Colonic mucosa (tissue), 4 donors: Measurements from ENCODE around the gene ZMYND8. TPM values are rescaled to one million over a fixed set of nuclear protein-coding genes. Genes with fewer than 3 reads are reported as not detected.
A peak's percentile ranks its signal among the peaks of the same experiment; 100 is the strongest.

Experiments
- DNase-seq: peaks from one replicate; pipeline ENCODE4 v3.0.0-alpha.2; 2020
- H3K27ac ChIP-seq: fragments of 200-600 bp; one replicate; pipeline ENCODE4 v1.8.0; 2021
- H3K27me3 ChIP-seq: fragments of 200-600 bp; one replicate; pipeline ENCODE4 v1.8.0; 2021
- H3K36me3 ChIP-seq: fragments of 200-600 bp; one replicate; pipeline ENCODE4 v1.8.0; 2021
- H3K4me1 ChIP-seq: fragments of 200-600 bp; one replicate; pipeline ENCODE4 v1.8.0; 2021; ENCODE audit warnings: mild to moderate bottlenecking
- H3K4me3 ChIP-seq: fragments of 200-600 bp; one replicate; pipeline ENCODE4 v1.8.0; 2021
- H3K9ac ChIP-seq, 2 donors: one replicate each; pipeline ENCODE4 v1.7.0; 2013; ENCODE audit warnings: control low read depth in 2 of 2, low read depth in 2 of 2, low read length in 2 of 2
- H3K9me3 ChIP-seq: fragments of 200-600 bp; one replicate; pipeline ENCODE4 v1.8.0; 2021
- CTCF ChIP-seq: fragments of 200-600 bp; IDR thresholded peaks from one replicate; pipeline ENCODE4 v1.8.0; 2022; ENCODE audit warnings: antibody characterized with exemption, mild to moderate bottlenecking
- intact Hi-C: fragments of 100-400 bp; cut with DNase I; formaldehyde crosslinking; loops from one replicate; pipeline ENCODE4 v1.14.1; 2022
- total RNA-seq, 2 donors: library from RNA; stranded (reverse); fragmentation: NEBNext Ultra II Directional in 1 of 2; extraction: Animal tissue kit (Norgen Biotek cat#: 25700) in 1 of 2; gene quantifications; one replicate each; pipeline ENCODE4 v1.2.1, GENCODE V29; 2021
- donor health status: healthy.
- donor health status: DM: no; HTN: no; CAD: no.
- donor health status: DM: no; HTN: no; CAD: no.

The ZMYND8 gene
- total RNA-seq, 2 donors from 2014 or later, result 45.4 to 53.1 TPM

GRCh38 chr20:47327711-47328110 is 28.8 kb downstream of the ZMYND8 start:
- H3K27me3 ChIP-seq, result no peaks in the 10 kb centered on the region
- TF ChIP-seq CTCF, result no peak
- intact Hi-C loops, result no loop called here
- no peak overlapping the region for H3K4me3 ChIP-seq
- no peak for DNase-seq
- peaks cover 4% of the 10 kb centered on the region for H3K4me1 ChIP-seq
- H3K27ac ChIP-seq, result no peak overlapping the region
- H3K36me3 ChIP-seq, result no peaks in the 10 kb centered on the region
- H3K9me3 ChIP-seq, result no peaks in the 10 kb centered on the region
- no peak overlapping the region for H3K9ac ChIP-seq

GRCh38 chr20:47326658-47327268 is 29.7 kb downstream of the ZMYND8 start:
- Histone ChIP-seq H3K9me3 (no peaks in the 10 kb centered on the region), H3K4me1 (peaks cover 8% of the 10 kb centered on the region)

GRCh38 chr20:47325242-47325641 is 31.3 kb downstream of the ZMYND8 start:
- H3K9ac ChIP-seq, result no peak overlapping the region

More at GRCh38 chr20:47326658-47327268, 29.7 kb downstream of the ZMYND8 start:
- no peak overlapping the region for H3K4me3 ChIP-seq
- H3K27me3 ChIP-seq, result no peaks in the 10 kb centered on the region
- H3K9ac ChIP-seq, result no peak overlapping the region
- intact Hi-C loops, result no loop called here
- no peak for TF ChIP-seq CTCF
- no peak overlapping the region for H3K27ac ChIP-seq
- no peaks in the 10 kb centered on the region for H3K36me3 ChIP-seq
- no peak for DNase-seq

GRCh38 chr20:47320990-47321805 is 35.3 kb downstream of the ZMYND8 start:
- peak overlapping the region; percentile 67 for H3K27ac ChIP-seq
- H3K9ac ChIP-seq, result peak overlapping the region in 1 of 2 donors; percentile 73
- peak; percentile 58 for DNase-seq
- no peaks in the 10 kb centered on the region for H3K9me3 ChIP-seq
- intact Hi-C loops, result no loop called here
- H3K4me1 ChIP-seq, result peaks cover 44% of the 10 kb centered on the region
- H3K36me3 ChIP-seq, result no peaks in the 10 kb centered on the region
- TF ChIP-seq CTCF, result no peak
- no peaks in the 10 kb centered on the region for H3K27me3 ChIP-seq
- H3K4me3 ChIP-seq, result no peak overlapping the region

More at GRCh38 chr20:47325242-47325641, 31.3 kb downstream of the ZMYND8 start:
- intact Hi-C loops, result no loop called here
- H3K4me1 ChIP-seq, result peaks cover 15% of the 10 kb centered on the region
- no peak for DNase-seq
- H3K27ac ChIP-seq, result no peak overlapping the region
- no peak for TF ChIP-seq CTCF
- H3K4me3 ChIP-seq, result no peak overlapping the region
- H3K27me3 ChIP-seq, result no peaks in the 10 kb centered on the region
- H3K36me3 ChIP-seq, result no peaks in the 10 kb centered on the region
- no peaks in the 10 kb centered on the region for H3K9me3 ChIP-seq

- H3K4me1 ChIP-seq, result peaks cover 44% of the 10 kb centered on the region
- H3K9ac ChIP-seq, result peak overlapping the region; percentile 63 to 87
- intact Hi-C loops, result no loop called here
- peak; percentile 78 for DNase-seq
- H3K9me3 ChIP-seq, result no peaks in the 10 kb centered on the region
- H3K27ac ChIP-seq, result peak overlapping the region; percentile 96
- H3K27me3 ChIP-seq, result no peaks in the 10 kb centered on the region
- no peaks in the 10 kb centered on the region for H3K36me3 ChIP-seq
- no peak for TF ChIP-seq CTCF
- H3K4me3 ChIP-seq, result no peak overlapping the region
Observed at GRCh38 chr20:47319517-47320252, 36.8 kb downstream of the ZMYND8 start.
